ENCODE data around the gene ITGA4.

Gene ITGA4

DNA sequence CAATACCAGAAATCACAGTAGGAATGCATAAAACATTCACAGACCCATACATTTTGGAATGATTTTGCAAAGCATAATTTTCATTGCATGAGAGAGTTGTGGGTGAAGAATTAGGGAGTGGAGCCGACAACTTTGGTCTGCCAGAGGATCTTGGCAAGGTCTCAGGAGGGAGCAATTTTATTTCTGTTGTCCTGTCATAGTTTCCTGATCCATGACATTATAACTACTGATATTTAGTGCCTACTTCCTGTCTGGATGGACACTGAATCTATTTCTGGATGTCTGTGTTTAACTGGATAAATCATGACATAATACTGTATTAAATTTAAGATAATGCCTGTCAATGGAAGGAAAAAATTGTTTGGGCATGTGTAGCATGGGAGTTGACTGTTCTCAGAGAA lies 2.4 kb downstream of the ITGA4 start:
- DNase-seq: no peak

DNA sequence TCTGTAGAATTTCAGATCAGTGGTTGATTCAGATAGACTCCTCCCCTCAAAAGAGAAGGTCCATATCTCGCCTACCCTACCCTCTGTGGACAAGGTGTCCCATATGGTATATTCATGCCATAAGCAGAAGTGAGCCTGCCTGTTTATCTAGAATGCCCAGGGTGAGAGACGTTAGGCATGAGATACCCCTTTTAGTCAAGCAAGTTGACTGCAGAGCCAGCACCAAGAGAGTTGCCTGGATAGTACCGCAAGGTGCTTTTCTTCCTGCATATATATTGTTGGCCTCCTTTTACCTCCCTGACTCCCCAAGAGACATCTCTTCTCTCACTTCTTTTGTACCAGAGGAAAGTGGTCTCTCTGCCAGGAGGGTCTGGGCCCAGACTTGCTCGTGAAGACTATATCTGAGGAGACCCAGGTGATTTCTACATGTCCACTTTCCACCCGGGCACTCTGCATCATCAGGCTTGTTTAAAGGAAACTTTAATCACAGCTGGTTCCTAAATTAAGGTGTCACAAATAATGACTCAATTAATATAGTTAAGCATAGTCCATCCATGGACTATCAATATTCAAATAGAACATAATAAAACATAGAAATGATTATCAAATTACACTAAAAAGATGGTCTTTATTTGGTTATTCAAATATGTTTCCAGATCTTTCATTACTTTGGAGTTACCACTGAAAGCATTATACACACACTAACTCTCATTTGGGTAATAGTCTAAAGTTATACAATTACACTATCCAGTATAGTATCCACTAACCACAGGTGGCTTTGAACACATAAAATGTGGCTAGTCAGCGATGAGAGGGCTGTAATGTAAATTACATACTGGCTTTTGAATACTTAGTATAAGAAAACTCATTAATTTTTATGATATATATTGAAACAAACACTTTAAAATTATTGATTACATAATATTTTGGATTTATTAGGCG lies 4.1 kb downstream of the ITGA4 start:
- DNase-seq: no peak

DNA sequence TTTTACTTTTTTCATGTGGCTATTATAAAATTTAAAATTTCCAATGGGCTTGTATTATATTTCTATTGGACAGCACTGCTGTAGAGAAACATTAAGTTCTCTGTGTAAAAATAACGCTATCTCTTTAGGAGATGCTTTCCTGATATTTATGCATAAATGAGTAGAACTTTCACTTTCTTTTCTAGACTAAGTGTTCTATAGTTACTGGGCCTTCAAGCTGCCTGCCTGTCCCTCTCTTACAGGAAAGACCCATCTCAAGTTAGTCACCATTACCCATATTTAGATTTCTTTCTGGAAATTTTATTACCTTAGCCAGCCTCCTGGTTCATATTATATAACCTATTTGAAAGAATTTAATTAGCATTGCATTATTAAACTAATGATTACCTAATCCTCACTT lies 4.8 kb downstream of the ITGA4 start:
- peak; percentile 51 for DNase-seq

DNA sequence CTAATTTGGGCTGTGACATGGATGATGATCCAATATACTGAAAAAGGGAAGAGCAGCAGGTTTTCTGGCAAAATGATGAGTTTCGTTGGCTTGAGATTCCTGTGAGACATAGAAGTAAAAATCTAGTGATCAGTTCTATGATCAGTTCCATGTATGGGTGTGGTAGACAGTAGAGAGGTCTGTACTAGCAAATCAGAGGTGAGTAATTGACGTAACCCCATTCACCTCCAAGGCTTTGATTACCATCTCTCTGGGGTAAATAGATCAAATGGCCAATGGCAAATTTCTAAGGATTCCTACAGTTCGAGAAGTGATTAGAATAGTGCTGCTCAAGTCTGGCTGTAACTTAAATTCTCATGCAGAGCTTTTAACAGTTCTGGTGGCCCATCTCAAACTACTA lies 6.4 kb downstream of the ITGA4 start:
- DNase-seq: no peak

DNA sequence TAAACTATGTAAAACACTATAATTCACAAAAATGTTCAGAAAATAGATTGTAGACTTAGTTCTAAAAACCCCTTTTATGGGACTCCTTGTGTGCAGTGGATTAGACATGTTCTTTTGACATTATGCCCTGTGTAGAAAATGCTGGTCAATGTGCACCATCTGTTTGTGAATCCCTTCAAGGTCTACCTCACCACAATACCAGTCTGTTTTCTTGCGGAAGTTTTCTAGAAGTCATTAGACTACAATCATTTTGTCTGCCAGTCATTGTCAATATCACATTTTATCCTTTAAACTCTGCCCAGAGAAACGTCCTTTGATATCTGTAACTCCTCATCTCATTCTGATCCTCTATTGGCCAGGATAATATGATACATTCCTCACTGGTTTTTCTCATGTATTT lies 7.8 kb downstream of the ITGA4 start:
- DNase-seq: no peak

DNA sequence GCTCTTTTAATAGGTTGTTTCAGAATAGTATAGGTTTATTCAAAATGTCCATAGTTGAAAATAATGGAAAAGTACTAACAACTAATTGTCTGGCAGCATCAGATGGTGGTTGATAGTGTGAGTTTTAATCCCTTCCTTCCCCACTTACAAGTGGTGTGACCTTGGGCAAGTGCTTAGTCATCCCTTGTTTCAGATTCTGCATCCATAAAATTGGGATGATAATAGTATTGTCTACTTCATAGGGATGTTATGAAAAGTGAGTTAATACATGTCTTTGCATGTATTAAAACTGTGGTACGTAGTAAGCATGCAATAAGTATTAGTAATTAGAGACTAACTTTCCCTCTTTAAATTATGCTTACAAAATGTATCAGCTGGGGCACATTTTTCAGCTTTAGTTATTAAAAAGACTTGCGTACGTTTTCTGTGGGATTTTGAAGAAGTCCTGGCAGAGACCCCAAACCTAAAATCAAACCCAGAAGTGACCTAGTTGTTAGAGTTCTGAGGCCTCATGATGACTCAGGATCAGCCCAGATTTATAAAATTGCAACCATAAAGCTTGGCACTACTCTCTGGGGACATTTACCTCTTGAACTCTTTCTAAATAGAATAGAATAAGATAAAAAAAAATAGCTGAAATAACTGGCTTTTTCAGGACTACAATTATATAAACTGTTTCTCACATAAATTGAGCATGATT lies 8.6 kb downstream of the ITGA4 start:
- peak; percentile 22 for DNase-seq

DNA sequence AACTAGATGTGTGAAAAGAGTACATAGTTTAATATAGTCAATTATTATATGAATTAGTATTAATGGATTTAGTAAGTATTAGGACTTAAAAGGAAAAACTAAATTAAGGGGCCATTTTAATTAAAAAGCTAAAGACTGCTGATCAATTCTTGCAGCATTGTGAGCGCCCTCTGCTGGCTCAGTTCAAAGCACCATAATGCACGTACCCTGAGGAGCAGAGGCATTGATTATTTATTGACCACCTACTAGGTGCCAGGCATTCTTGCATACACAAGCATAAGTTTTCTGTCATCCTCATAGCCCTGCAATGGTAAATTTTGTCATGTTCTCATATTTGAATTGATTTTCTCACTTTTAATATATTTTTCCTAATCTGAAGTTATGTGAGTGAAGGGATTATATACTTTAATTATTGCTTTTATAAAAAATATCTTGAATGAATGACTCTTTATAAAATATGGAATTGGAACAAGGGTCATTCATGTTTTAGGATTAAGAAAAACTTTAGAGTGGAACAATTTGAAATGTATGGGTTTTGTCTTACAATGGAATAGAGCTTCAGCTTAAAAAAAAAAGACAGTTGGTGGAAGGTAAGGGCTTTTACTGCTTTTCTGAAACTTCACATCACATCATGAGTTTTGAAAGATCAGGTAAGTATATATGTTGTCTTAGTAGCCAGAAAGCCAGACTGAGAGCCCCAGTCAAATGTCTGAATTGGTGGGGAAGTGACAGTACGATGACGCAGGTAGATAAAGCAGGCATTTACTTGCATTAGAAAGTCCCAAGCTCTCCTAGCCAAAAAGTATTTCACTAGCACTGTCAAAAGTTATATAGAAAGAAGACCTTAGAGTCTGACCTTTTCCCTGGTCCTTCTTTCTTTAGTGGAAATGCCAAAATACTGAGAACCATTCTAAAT lies 9.7 kb downstream of the ITGA4 start:
- peak; percentile 70 for DNase-seq

DNA sequence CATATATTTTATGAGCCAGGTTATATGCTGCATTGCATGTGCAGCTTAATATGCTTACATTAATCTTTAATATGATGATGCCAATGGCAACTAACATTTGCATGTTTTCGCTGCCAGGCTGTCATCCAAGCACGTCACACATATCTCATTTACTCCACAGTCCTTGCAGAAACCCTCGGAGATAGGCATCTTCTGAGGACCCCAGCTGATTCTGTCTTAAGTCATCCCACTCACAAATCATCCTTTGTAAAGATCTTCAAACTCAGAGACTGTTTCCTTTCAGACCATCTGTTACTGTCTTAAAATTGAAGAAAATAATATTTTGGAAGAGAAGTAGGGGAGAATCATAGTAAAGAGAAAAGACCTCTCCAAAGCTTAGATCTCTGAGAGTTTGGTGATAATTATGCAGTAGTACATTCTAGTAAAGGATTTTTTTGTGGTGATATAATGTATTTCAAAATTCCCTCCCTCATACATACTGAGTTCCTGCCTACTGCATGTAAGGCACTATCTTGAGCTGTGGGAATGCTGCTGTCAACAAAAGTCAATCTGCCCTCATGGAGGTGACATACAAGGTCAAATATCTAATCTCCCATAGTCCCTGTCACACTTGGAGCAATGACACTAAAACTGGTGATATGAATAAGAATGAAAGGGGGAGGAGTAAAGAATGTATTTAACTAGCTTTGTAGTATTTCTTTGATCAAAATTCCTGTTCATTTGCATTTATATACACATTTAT lies 11.0 kb downstream of the ITGA4 start:
- DNase-seq: no peak

DNA sequence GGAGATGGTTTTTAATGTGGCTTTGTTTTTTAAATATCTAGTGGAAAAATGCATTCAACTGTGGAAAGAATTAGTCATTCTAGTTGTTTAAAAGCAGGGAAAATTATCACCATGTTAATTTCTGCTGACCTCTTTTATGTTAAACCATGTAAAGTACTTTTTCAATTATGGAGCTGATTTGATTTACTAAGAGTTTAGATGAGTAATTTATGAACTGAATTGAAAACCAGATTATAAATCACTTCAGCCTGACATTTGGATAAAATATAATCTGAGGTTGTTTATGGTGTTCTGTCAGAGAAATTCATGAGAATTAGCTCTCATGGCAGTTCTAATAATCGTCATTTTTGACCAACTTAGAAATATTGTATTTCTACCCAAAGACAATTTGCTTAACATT lies 11.6 kb downstream of the ITGA4 start:
- no peak for DNase-seq

DNA sequence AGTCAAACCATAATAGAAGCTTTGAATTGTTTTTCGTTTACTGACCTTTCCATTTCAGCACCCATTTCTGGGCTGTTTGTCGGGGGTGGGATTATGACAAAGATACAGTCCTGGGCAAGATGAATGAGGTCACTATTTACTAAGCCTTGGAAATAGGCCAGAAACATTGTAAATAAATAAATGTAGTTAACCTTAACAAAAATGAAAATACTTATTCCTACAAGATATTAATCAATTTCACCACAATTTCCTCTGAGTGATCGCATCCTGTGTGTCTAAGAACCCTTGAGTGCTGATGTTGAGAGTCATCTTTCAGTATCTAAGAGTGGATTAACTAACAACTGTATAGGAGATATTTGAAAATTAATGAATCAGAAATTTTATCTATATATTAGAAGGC lies 14.0 kb downstream of the ITGA4 start:
- DNase-seq: no peak

DNA sequence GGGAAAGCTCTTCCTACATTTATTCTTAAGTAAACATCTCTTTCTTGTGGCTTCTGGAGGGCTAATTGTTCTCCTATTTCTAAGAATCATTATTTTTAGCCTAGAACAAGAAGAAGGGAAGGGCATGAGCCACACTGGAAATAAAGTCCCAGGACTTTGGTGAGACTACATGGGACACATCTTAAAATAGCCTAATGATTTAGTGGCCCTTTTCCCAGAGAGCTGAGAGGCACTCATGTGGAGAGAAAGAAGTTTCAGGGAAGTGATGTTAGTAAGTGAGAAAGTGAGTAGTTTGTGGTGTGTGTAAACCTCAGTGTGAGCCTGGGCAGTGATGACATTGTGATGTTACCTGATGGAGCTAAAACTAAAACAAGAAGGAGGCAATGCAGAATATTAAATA lies 14.6 kb downstream of the ITGA4 start:
- DNase-seq: no peak

DNA sequence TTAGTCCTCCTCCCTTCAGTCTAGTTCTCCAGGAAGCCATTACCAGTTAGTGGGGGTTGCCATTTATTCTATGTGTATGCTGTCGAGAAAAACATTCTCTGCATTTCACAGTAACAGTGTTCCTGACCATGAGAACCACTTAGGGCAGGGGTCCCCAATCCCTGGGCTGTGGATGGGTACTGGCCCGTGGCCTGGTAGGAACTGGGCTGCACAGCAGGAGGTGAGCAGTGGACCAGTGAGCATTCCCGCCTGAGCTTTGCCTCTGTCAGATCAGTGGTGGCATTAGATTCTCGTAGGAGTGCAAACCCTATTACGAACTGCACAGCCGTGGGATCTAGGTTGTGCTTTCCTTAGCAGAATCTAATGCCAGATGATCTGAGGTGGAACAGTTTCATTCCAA lies 15.8 kb downstream of the ITGA4 start:
- no peak for DNase-seq

DNA sequence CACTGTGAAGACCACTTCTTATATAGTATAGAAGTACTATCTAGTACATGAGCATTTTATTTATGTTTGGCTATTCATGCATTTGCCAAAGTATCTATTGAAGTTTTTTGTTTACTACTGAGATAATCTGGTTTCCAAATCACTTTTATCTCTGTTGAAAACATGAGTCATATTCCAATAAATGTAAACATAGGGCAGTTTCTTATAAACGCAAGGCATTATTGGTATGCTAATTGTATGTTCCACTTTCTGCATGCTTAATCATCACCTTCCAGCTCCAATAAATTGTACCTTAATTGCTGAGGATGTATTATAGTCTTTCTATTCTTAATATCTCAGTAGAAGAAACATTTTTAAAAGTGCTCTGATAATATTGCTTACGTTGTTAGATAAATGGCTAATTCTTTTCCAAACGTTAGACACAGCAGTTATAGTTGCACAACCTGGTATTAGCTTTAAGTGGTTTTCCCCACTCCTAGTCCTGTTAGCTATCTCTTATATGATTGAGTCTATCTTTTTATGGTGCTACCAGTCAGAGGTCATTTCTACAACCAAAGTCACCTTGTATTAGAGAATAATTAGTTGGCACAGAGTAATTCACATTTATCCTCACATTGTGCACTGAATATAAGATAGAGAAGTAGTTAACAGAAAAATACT lies 17.2 kb downstream of the ITGA4 start:
- DNase-seq: no peak

DNA sequence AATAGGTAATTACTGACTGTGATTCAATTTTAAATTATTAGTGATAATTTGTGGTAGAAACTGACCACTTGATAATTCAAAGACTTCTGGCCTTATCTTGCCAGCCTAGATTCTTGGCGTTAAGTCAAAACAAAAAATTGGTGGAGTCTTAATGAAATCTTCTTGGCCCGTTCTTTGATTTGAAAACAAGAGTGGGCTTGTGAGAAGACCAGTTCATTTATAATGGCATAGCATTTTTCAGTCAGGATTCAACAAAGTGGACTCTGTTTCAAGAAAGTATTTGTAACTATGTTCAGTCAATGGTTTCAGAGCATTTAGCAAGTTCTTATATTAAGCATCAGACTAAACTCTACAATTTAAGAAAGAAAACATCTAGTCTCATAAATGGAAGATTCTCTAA lies 26.0 kb downstream of the ITGA4 start:
- no peak for DNase-seq

DNA sequence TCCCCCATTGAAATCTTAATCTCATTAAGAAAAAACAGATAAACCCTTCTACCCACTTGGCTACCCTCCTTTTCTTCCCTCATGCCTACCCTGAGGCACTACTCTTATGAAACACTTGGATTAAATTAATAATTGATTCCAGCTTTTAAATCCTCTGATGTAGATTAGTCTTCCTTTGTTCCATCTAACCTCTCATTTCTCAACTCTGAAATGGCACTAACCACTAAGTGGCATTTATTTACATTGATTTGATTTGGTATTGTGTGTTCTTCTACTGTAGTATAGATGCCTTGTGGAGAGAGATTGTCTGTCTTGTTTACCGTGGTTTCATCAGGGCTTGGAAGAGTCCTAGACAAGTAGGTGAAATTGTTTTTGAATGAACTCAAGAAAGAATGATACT lies 26.7 kb downstream of the ITGA4 start:
- no peak for DNase-seq

DNA sequence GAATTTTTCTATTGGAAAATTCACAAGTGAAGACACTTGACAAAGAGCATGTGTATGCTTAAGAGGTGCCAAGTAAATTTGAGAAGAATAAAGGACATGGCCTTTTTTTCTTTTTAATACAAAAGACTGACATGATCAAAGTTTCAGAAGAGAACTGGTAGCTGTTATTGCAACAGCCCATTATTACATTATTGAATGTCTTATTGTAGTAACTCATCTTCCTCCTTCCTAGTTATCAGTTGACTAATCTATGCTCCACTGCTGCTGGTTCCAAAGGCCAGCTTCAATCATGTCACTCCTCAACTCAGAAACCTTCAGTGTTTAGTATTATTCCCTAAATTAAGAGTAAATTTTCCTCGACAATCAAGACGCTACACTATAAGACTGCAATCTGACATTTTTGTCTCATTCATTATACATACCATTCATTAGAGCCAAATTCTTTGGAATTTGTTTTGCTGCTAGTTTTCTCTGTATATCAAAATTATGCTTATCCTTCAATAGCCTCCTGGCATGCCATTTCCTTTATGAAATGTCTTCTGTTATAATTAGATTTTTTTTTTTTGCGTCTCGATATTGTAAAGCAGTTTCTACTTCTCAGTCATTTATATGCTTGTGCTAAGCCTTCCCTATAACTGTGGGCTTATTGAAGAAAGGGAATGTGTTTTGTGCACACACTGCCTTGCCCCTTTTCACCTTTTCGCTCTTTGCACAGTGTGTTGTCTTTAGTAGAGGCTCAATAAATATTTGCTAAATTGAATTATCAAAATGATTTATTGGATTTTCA lies 27.9 kb downstream of the ITGA4 start:
- peak; percentile 77 for DNase-seq

DNA sequence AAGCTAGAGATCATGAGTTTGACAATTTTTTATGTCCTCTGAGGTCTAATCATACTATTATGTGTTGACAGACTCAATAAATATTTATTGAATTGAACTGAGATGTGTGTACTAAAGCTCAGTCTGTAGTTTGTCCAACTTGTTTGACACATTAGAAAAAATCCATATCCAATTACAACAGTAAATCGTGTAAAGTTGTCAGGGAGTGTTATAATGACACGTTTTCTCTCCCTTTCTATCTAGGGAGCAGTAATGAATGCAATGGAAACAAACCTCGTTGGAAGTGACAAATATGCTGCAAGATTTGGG lies 28.4 kb downstream of the ITGA4 start:
- no peak for DNase-seq

DNA sequence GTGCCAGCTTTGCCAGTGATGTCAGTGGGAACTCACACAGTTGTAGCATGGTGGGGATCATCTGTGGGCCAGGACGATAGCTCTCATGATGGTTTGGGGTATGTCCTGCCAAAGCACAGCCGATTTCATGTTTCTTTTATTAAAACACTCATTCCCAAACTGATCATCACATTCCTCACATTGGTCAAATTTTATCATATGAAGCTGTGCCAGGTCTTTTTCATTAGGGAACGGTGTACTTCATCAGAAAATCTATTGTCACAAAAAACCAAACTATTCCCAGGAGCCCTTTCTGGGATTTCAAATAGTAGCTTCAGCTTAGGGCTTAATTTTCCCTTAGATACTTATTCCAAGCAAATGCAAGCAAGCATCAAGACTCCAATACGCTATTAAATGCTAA lies 42.0 kb downstream of the ITGA4 start:
- no peak for DNase-seq

DNA sequence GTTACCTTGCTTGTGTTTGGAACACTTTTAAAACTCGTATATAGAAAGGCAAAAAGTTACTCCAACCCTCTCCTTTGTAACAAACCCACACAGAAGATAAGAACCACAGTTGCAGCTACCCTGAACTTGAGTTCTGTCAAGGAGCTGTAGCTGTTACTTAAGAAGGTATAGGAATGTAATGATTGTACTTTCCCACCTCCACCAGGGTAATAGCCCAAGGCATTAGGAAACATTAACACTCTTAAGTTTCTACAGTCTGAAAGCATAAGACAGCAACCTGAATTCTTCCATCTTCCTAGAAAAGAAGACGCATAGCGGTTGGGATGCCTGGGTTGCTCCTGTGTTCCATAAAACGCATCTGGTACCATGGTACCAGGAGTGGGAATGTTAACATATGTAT lies 43.0 kb downstream of the ITGA4 start:
- DNase-seq: no peak

DNA sequence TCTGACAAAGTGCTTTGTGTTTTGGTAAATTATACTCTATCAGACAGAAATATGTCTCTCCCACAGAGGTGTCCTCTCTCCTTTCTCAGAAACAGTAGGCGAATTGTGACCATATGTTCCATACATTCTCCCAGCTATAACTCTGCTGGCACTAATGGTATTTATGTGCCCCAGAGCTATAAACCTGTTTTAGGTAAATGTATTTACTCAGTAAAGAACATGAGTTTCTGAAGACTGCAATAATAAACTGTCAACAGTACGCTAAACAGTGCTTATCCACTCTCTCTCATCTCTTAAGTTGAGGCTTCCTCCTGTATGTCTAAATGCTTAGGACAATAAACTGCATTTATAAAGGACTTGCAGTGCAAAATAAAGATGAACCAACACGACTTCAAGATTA lies 58.5 kb downstream of the ITGA4 start:
- DNase-seq: no peak

DNA sequence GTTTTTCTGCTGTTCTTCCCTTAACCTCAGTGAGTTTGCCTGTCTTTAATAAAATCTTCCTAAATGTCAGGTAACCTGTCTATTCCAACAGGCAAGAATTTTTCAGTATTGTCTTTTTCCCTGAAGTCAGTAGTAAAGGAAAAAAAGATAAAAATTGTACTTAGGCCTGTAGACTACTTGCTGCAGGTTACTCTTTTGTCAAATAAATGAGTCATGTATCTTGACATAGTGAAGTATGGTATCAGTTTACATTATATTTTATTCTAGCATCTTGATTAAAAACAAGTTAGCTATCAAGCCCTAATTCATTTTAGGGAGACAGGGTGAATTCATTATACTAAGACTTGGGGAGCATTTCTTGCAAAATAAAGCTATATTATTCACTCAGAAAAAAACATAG lies 59.8 kb downstream of the ITGA4 start:
- no peak for DNase-seq

Measured in inflammatory macrophage treated with lipopolysaccharide for 4 hours (primary cell).